NCI-H2196 treated with DMSO at 0.1 percent for 48 hours (cell line): Measurements from ENCODE around the gene MCOLN2.
"Not testable (repeated sequence)": the region's sequence is repeated elsewhere in the genome, so short reads cannot be mapped to it uniquely, and the experiment has no call there.

Source experiments
- DNase-seq: peaks from one replicate; lab custom pipeline; 2025; ENCODE audit not compliant: unreplicated experiment; lab: John Stamatoyannopoulos, UW

Gene MCOLN2

GRCh38 chr1:84944767-84945486 is 52.0 kb downstream of the MCOLN2 start:
- DNase-seq: peak; percentile 87

GRCh38 chr1:84941843-84942242 is 55.1 kb downstream of the MCOLN2 start:
- DNase-seq: no peak

DNA sequence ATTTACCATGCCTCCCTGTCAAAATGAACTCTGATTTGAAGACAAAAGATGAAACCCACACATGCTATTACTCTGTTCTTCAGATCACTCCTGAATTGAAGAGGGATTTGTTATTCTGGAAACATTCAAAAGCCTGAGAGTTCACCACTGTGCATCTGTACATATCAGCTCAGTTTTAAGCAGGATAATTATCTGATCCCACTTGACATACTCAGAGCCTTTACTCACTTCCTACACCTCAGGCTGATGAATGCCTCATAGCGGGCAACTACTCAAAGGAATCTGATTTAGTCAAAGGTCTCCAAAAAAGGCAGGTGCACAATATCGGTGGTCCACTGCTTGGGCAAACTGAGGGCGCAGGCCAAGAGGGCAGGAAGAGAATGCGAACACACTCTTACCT is 56.4 kb downstream of the MCOLN2 start:
- no peak for DNase-seq

GRCh38 chr1:84939761-84940160 is 57.2 kb downstream of the MCOLN2 start:
- DNase-seq: no peak

GRCh38 chr1:84939151-84939550 is 57.8 kb downstream of the MCOLN2 start:
- DNase-seq: no peak

DNA sequence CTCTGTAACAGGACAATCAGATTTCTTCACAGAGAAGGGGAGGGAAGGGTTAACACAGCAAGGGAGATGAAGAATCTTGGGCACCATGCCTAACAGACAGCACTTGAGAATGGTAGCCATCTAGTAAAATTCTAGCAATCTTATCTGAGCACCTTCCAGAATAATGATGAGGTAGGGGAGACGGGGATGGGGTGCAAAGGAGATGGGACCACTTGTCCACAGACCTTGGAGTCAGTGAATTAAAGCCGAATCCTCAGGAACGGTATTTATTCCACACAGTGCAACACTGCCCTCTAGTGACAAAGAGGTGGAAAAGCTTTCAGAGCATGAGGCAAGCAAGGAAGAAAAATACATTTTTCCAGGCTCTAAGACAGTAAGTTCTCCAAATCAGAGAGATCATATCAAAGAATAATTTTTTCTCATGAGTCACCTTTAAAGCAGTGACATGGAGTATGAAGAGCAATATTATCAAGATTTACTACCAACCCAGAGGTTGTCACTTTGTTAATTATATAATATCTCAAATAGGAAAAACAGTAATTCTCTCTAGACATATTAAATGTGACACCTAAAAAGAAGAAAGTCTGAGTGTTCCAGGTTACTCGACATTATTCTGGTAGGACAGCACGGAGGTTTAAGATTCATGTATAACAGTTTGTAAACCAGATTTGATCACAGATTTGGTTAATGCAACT is 60.6 kb downstream of the MCOLN2 start:
- peak; percentile 31 for DNase-seq

DNA sequence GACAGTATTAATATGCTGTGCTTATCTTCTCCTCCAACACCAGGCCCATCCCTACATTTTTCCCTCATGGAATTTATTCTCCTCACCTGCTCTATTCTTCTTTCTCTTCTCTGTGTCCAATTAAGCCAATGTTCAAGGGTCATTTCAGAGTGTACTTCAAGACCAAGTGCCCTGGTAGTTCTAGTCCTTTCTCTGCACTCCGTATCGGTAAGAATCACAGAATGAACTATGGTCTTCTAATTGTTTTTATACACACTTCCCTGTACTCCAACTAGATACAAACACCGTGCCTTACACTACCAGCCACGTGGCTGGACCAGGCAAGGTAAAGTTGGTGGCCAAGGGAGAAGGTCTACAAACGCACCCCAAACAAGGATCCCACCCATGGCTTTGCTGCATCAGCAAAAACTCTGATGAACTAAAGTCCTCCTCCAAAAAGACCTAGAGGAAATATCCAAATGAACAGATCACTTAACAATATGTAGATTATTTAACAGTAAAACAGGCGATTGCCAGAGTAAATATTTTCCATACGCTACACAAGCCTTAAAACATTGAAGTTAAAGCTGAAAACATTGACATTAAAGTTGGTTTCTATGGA is 63.8 kb downstream of the MCOLN2 start:
- DNase-seq: no peak

DNA sequence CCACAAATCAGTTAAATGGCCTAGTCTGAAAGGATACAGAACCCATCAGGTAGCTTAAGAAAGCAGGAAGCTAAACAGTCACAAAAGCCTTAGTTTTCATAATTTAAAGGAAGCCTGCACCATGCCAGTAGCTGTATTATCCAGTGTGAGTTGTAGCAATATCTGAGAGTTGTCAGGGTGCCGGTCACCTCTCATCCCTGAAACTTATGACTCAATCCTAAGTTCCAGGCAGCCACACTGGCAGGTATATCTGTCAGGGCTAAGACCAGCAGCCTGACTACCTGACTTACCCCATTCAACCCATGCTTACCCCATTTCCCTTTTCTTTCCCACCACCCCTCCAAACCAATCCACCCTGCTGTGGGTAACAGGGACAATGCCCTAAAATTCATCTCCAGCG is 66.1 kb downstream of the MCOLN2 start:
- DNase-seq: no peak

- no peak for DNase-seq
Observed at GRCh38 chr1:84930329-84930728, 66.6 kb downstream of the MCOLN2 start.

GRCh38 chr1:84929581-84929980 is 67.3 kb downstream of the MCOLN2 start:
- DNase-seq: no peak

GRCh38 chr1:84928979-84929378 is 67.9 kb downstream of the MCOLN2 start:
- DNase-seq: no peak

GRCh38 chr1:84923317-84923716 is 73.6 kb downstream of the MCOLN2 start:
- DNase-seq: no peak

- DNase-seq: no peak
Observed at GRCh38 chr1:84920159-84920558, 76.8 kb downstream of the MCOLN2 start.

DNA sequence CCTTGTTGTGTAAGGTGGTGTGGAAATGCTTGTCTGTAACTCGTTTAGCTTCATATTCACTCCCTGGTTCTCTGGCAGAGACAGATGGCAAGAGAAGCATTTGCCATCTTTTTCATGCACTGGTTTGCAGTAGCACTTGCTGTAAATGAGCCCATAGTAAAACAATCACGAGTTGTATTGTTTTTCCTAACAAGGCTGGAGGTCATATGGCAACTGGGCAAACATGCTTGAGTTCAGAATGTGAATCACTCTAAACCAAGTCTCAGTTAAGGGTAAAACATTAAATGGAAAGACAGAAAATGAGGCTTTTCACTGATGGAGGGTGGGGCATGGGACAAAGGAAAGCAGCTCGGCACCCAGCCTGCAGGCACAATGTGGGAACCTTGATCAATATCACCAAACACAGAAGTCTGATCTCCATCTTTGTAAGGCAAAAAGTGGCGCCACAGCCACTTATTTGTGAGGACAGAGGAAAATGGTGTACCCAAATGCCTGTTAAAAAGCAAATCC is 77.4 kb downstream of the MCOLN2 start:
- DNase-seq: no peak

GRCh38 chr1:84918726-84919336 is 78.1 kb downstream of the MCOLN2 start:
- no peak for DNase-seq

- no peak for DNase-seq
Observed at GRCh38 chr1:84916897-84917296, 80.0 kb downstream of the MCOLN2 start.

DNA sequence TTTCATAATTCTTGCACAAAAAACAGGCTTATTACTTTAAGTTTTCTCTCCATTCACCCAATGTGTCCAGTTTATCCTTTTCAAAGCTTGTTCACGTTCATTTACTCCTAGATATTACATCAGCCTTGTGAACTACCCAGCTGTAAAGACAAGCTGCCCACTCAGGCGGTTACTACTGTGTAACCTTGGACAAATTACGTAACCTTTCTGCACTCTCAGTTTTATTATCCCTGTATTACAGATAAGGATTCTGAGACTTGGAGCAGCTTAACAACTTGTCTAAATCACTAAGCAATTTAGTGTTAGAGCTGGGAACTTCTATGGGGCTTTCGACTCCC is 83.4 kb downstream of the MCOLN2 start:
- DNase-seq: no peak

- no peak for DNase-seq
Observed at GRCh38 chr1:84912726-84913554, 84.0 kb downstream of the MCOLN2 start.

DNA sequence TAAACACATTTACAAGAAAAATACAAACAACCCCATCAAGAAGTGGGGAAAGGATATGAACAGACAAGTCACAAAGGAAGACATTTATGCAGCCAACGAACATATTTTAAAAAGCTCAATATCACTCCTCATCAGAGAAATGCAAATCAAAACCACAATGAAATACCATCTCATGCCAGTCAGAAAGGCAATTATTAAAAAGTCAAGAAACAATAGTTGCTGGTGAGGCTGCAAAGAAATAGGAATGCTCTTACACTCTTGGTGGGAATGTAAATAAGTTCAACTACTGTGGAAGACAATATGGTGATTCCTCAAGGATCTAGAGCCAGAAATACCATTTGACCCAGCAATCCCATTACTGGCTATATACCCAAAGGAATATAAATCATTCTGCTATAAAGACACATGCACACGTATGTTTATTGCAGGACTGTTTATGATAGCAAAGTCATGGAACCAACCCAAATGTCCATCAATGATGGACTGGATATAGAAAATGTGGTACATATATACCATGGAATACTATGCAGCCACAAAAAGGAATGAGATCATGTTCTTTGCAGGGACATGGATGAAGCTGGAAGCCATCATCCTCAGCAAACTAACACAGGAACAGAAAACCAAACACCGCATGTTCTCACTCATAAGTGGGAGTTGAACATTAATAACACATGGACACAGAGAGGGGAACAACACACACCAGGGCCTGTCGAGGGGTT is 88.0 kb downstream of the MCOLN2 start:
- DNase-seq: not testable (repeated sequence)

GRCh38 chr1:84907095-84907827 is 89.7 kb downstream of the MCOLN2 start:
- DNase-seq: no peak
